Measurements from ENCODE around the gene C2orf49.

DNA sequence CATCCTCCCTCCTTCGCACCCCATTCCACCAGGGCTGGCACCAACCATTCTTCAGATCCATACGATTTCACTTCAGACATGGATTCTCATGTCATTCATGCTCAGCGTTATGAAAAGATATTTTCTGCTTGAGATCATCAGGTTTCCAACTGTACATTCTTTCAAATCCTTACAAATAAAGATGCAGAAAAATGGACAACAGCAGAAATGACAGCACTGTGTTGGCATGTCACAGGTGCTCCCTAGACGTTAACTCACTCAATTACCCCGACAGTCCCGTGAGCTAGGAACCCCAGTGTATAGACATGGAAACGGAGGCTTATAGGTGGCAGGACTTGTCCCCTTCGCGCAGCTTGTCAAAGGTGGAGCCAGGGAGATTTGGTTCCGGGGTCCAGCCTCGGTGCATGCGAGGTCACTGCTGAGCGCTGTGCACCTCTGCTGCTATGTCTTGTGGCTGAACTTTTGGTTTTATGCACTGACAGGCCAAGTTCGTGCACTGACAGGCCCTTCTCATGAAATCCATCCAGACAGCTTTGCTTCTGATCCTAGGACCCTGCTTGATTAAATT, 43.8 kb downstream of the C2orf49 start:
- TF ChIP-seq, protein P1, sequence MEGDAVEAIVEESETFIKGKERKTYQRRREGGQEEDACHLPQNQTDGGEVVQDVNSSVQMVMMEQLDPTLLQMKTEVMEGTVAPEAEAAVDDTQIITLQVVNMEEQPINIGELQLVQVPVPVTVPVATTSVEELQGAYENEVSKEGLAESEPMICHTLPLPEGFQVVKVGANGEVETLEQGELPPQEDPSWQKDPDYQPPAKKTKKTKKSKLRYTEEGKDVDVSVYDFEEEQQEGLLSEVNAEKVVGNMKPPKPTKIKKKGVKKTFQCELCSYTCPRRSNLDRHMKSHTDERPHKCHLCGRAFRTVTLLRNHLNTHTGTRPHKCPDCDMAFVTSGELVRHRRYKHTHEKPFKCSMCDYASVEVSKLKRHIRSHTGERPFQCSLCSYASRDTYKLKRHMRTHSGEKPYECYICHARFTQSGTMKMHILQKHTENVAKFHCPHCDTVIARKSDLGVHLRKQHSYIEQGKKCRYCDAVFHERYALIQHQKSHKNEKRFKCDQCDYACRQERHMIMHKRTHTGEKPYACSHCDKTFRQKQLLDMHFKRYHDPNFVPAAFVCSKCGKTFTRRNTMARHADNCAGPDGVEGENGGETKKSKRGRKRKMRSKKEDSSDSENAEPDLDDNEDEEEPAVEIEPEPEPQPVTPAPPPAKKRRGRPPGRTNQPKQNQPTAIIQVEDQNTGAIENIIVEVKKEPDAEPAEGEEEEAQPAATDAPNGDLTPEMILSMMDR (IDR thresholded peaks at IDR 0.05) = no peak
- no peak for TF ChIP-seq EP300 (IDR thresholded peaks at IDR 0.05)
